Calu3 (cell line): ENCODE measurements around the gene SOWAHB. TPM values are rescaled to one million over a fixed set of nuclear protein-coding genes. Genes with fewer than 3 reads are reported as not detected.

Experiments
- BruUV-seq: library from RNA; stranded (reverse); fragments of 400-500 nt; replicated peaks from 2 replicates; lab custom pipeline; 2021; lab: Mats Ljungman, UMichigan
- CTCF ChIA-PET: fragments of 300-600 bp; sonication (Branson Sonifier 250); formaldehyde crosslinking; loops from one replicate; lab custom pipeline; 2022; ENCODE audit warnings: antibody characterized with exemption; lab: Charles Lee
- DNase-seq: peaks from one replicate; pipeline ENCODE4 v3.0.0; 2022
- H3K27ac Mint-ChIP-seq: one replicate; pipeline ENCODE4 v1.8.0; 2022; ENCODE audit warnings: mixed read lengths; ENCODE audit not compliant: unreplicated experiment
- H3K27me3 Mint-ChIP-seq: one replicate; pipeline ENCODE4 v1.8.0; 2022; ENCODE audit warnings: mixed read lengths; ENCODE audit not compliant: unreplicated experiment
- H3K36me3 Mint-ChIP-seq: one replicate; pipeline ENCODE4 v1.8.0; 2022; ENCODE audit warnings: mild to moderate bottlenecking, moderate library complexity, mixed read lengths; ENCODE audit not compliant: insufficient read depth, unreplicated experiment
- H3K4me1 Mint-ChIP-seq: one replicate; pipeline ENCODE4 v1.8.0; 2022; ENCODE audit warnings: mild to moderate bottlenecking, low read depth, mixed read lengths; ENCODE audit not compliant: unreplicated experiment
- H3K4me3 Mint-ChIP-seq: one replicate; pipeline ENCODE4 v1.8.0; 2022; ENCODE audit warnings: mild to moderate bottlenecking, low read depth, moderate library complexity, mixed read lengths; ENCODE audit not compliant: unreplicated experiment
- H3K9me3 Mint-ChIP-seq: one replicate; pipeline ENCODE4 v1.8.0; 2022; ENCODE audit warnings: low read depth, mixed read lengths; ENCODE audit not compliant: unreplicated experiment
- intact Hi-C: fragments of 100-400 bp; cut with micrococcal nuclease; formaldehyde crosslinking; loops from one replicate; pipeline ENCODE4 v1.10.0; 2022; ENCODE audit not compliant: unreplicated experiment
- total RNA-seq: library from RNA; stranded (reverse); gene quantifications from 2 replicates; pipeline ENCODE4 v1.2.3, GENCODE V29; 2022
- TF ChIP-seq, protein P1 (sequence below): fragments of 200-600 bp; IDR thresholded peaks from one replicate; pipeline ENCODE4 v1.8.0; 2022; ENCODE audit warnings: antibody characterized with exemption; ENCODE audit not compliant: unreplicated experiment

Gene SOWAHB
- total RNA-seq, 1 experiment from 2014 or later: 3.7 TPM

DNA sequence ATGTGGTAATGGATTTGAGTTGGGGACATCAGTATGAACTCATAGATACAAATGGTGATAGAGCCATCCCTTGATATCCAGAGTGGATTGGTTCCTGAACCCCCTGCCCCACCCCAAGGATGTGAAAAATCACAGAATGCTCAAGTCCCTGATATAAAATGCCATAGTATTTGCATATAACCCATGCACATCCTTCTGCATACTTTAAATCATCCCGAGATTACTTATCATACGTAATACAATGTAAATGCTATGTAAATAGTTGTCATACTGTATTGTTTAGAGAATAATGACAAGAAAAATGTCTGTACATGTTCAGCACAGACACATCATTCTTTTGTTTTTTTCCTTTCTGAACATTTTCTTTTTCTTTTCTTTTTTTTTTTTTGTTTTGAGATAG, 32.7 kb upstream of the SOWAHB start:
- Mint-ChIP-seq H3K9me3 (no peaks in the 10 kb centered on the region), H3K4me3 (no peak overlapping the region), H3K4me1 (peaks cover 8% of the 10 kb centered on the region), H3K36me3 (peaks cover 4% of the 10 kb centered on the region), H3K27me3 (no peaks in the 10 kb centered on the region), H3K27ac (no peak overlapping the region)
- intact Hi-C loops: no loop called here
- no TSS peak for BruUV-seq
- no peak for DNase-seq
- TF ChIP-seq, protein P1, sequence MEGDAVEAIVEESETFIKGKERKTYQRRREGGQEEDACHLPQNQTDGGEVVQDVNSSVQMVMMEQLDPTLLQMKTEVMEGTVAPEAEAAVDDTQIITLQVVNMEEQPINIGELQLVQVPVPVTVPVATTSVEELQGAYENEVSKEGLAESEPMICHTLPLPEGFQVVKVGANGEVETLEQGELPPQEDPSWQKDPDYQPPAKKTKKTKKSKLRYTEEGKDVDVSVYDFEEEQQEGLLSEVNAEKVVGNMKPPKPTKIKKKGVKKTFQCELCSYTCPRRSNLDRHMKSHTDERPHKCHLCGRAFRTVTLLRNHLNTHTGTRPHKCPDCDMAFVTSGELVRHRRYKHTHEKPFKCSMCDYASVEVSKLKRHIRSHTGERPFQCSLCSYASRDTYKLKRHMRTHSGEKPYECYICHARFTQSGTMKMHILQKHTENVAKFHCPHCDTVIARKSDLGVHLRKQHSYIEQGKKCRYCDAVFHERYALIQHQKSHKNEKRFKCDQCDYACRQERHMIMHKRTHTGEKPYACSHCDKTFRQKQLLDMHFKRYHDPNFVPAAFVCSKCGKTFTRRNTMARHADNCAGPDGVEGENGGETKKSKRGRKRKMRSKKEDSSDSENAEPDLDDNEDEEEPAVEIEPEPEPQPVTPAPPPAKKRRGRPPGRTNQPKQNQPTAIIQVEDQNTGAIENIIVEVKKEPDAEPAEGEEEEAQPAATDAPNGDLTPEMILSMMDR: no peak
- CTCF ChIA-PET: interaction anchor here (0.7 kb wide), 1 partner anchor 147 kb away, joined by 5 read pairs; no protein-coding TSS in a partner anchor

DNA sequence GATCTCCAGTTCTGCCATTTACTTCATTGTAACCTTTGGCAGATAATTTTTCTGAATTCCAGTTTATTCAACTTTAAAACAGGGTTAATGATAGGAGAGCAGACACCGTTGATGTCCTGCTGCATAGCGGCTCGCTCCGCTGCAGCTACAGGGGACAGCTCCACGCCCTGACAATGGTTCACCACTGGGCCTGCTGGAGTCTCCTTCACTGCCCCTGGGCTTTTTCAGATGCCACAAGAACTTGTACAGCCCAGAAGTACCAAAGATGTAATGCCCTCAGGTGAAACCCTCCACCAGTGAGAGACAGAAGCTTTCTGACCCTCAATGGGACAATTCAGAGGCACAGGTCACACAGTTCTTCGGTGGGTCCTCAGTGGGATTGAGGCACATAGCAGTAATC, 28.9 kb upstream of the SOWAHB start:
- H3K9me3 Mint-ChIP-seq: no peaks in the 10 kb centered on the region
- BruUV-seq: no TSS peak
- no peaks in the 10 kb centered on the region for H3K27me3 Mint-ChIP-seq
- intact Hi-C loops: no loop called here
- CTCF ChIA-PET: no interaction called here
- peaks cover 7% of the 10 kb centered on the region for H3K4me1 Mint-ChIP-seq
- TF ChIP-seq, protein P1: no peak
- DNase-seq: no peak
- no peaks in the 10 kb centered on the region for H3K36me3 Mint-ChIP-seq
- H3K27ac Mint-ChIP-seq: no peak overlapping the region
- H3K4me3 Mint-ChIP-seq: no peak overlapping the region

DNA sequence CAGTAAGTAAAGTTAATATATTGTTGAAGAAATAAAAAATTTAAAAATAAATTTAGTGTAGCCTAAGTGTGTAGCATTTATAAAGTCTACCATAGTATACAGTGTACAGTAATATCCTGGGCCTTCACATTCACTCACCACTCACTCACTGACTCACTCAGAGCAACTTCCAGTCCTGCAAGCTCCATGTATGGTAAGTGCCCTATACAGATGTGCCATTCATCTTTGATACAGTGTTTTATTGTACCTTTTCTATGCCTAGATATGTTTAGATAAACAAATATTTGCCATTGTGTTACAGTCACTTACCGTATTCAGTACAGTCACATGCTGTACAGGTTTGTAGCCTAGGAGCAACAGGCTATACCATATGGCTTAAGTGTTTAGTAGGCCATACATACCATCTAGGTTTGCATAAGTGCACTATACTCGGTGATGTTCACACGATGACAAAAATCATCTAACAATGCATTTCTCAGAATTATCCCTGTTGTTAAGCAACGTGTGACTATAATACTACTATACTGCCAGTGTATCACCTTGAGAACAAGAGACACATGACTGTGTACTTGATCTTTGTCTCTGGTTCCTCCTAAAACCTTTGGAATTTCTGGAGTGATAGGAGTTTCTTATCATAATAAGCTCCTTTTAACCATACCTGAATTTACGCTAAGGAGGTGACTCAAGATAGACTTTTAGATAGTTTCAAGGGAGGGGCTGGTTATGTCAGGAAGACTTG, 25.8 kb upstream of the SOWAHB start:
- no peaks in the 10 kb centered on the region for H3K27me3 Mint-ChIP-seq
- BruUV-seq: no TSS peak
- H3K4me3 Mint-ChIP-seq: no peak overlapping the region
- DNase-seq: no peak
- intact Hi-C loops: no loop called here
- no peaks in the 10 kb centered on the region for H3K9me3 Mint-ChIP-seq
- TF ChIP-seq, protein P1: no peak
- no peaks in the 10 kb centered on the region for H3K4me1 Mint-ChIP-seq
- no peak overlapping the region for H3K27ac Mint-ChIP-seq
- H3K36me3 Mint-ChIP-seq: no peaks in the 10 kb centered on the region
- CTCF ChIA-PET: interaction anchor here (0.6 kb wide), 1 partner anchor 369 kb away, joined by 5 read pairs; no protein-coding TSS in a partner anchor

DNA sequence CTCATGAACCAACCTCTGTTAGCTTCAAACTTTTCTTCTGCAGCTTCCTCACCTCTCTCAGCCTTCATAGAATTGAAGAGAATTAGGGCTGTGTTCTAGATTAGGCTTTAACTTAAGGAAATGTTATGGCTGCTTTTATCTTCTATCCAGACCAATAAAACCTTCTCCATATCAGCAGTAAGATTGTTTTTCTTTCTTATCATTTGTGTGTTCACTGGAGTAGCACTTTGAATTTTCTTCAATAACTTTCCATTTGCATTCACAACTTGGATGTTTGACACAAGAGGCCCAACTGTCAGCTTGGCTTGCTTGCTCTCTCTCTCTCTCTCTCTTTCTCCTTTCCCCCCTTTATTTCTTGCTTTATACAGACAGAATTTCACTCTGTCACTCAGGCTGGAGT, 22.8 kb upstream of the SOWAHB start:
- Mint-ChIP-seq H3K4me1 (no peaks in the 10 kb centered on the region), H3K27me3 (no peaks in the 10 kb centered on the region), H3K9me3 (no peaks in the 10 kb centered on the region), H3K27ac (no peak overlapping the region), H3K4me3 (no peak overlapping the region), H3K36me3 (no peaks in the 10 kb centered on the region)
- CTCF ChIA-PET: no interaction called here
- intact Hi-C loops: no loop called here
- no TSS peak for BruUV-seq
- DNase-seq: no peak
- TF ChIP-seq, protein P1: no peak
